ENCODE results near the gene SLCO3A1.

SLCO3A1 gene

GRCh38 chr15:91997163-91997562 lies 143.7 kb downstream of the SLCO3A1 start:
- no peak for DNase-seq (ENCODE audit: low read depth in 1 of 2, low spot score in 1 of 2)

GRCh38 chr15:92000709-92001108 lies 147.2 kb downstream of the SLCO3A1 start:
- DNase-seq (ENCODE audit: low read depth in 1 of 2, low spot score in 1 of 2) = no peak

- no peak for DNase-seq (ENCODE audit: low read depth in 1 of 2, low spot score in 1 of 2)
Measured at GRCh38 chr15:92001307-92001706, 147.8 kb downstream of the SLCO3A1 start.

GRCh38 chr15:92002666-92003065 lies 149.2 kb downstream of the SLCO3A1 start:
- DNase-seq (ENCODE audit: low read depth in 1 of 2, low spot score in 1 of 2) = no peak

DNA sequence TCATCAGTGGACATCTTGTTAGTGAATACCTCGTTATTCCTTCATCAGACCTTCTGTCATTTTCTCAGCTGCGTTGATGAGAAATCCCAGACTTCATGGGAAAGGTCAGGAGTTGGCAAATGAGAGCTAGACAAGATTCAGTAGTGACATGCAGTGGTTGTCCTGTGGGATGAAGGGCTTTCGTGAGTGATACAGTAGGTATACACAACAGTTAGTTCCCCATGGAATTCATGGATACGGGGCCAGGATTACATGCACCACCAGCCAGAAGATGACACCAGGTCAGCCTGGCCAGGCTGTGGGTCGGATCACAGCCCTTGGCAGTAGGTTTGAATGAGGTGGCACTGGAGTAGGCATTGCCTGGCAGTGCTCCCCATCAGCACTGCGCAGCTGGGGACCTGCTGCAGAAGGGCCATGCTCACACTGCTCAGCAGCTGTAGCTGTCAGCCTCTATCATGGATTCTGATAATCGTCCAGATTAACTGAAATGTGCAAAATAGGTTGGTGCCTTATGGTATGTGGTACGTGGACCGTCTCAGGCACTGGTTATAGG lies 150.1 kb downstream of the SLCO3A1 start:
- DNase-seq (ENCODE audit: low read depth in 1 of 2, low spot score in 1 of 2) = no peak

DNA sequence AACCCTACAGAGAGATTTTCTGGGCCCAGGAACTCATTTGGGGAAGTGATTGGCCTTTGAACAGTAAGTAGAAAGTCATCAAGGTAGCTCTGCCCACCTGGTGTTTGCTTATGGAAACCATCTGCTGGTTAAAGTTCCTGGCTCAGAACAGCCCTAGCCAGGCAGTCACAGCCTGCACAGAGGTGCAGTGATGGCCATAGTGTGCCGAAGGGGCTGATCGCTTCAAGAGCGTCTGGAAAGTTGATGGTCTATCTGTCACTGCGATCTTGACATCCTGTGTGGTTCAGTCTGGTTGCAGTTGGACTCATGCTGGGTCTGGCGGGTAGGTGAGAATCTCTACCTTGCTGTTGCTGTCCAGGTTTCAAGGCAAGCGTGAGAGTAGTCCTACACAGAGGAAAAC lies 151.6 kb downstream of the SLCO3A1 start:
- DNase-seq (ENCODE audit: low read depth in 1 of 2, low spot score in 1 of 2) = no peak

DNA sequence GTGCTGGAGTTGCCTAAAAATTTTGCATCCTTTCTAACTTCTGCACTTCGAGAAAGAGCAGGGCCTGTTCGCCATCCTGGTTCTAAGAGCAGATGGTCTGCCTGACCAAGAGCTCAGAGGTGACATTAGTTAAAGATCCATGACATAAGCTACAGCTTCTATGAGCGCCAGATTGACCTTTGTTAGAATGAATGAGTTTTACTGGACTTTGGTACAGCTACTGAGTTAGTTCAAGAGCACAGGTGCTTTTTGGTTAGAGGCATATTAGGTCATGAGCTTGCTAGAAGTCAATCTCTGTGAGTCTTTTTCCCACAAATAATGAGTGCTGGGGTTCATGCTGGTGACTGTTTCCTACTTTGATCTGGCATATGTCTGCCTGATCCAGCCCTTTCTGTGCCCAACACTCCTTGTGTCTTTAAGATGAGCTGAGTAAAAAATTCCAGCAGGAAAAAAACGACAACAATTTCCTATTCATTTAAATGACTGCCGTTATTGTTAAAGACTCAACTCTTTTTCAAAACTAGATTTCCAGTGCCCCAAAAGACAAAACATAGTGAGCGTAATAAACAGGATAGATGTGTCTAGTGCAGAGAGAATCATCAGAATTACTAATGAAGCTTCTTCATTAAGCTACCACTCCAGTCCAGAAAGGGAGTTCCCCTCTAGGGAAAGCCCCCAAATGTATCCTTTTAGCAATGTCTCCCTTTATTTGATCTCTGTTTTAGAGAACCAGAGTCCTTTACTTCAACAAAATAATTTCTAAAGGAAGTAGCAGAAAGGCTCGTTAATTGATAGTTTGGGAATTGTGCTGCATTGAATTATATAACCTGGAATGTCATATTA lies 152.9 kb downstream of the SLCO3A1 start:
- DNase-seq (ENCODE audit: low read depth in 1 of 2, low spot score in 1 of 2) = no peak

DNA sequence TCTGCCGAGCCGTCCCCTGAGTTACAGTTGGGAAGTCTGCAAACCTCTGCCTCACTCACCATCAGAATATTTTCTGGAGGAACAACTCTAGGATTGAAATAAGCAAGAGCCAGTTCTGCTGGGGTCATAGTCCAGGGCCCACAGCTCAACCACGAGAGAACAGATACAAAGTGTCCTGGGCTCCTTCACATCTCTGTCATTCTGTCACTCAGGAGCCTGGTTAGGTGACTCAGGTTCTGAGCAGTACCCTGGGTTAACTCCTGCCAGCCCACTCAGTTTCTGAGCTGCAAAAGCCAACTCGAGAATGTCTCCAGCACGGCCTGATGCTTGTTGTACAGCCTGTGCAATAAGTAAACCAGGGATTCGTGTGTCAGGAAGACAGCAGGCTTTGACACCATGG lies 155.7 kb downstream of the SLCO3A1 start:
- DNase-seq (ENCODE audit: low read depth in 1 of 2, low spot score in 1 of 2) = peak in 1 of 2 donors; percentile 27

GRCh38 chr15:92011611-92012367 lies 158.3 kb downstream of the SLCO3A1 start:
- DNase-seq (ENCODE audit: low read depth in 1 of 2, low spot score in 1 of 2) = no peak

DNA sequence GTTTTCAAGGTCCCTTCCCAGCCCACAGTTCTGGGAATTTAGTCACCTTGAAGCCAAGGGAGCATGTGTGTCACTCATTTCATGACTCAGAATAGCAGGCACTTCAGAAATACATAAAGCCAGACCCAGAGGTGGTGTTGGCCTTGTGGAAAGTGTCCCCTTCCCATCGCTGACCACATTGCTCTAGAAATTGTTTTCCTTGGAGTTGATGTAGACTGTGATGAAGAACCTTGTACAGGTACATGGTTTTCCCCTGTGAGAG lies 158.8 kb downstream of the SLCO3A1 start:
- peak in 1 of 2 donors; percentile 17 for DNase-seq (ENCODE audit: low read depth in 1 of 2, low spot score in 1 of 2)

DNA sequence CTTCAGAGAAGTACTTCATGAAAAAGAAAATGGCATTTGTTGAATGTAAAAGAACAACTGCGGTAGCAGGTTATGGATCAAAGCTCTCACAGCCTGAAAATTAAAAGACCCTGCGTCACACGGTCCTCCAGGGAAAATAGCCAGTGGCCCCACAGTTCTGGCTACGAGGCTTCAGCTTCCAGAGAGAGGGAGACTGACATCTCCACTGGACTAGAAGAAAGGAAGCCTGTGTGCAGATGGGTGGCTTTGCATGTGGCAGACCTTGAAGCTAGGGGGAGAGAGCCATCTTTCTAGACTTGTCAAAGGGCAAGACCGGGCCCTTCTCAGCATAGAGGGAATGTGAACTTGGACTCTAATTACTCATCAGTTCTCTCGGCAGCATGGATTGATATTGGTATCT lies 159.4 kb downstream of the SLCO3A1 start:
- no peak for DNase-seq (ENCODE audit: low read depth in 1 of 2, low spot score in 1 of 2)

GRCh38 chr15:92014281-92015030 lies 160.9 kb downstream of the SLCO3A1 start:
- no peak for DNase-seq (ENCODE audit: low read depth in 1 of 2, low spot score in 1 of 2)

DNA sequence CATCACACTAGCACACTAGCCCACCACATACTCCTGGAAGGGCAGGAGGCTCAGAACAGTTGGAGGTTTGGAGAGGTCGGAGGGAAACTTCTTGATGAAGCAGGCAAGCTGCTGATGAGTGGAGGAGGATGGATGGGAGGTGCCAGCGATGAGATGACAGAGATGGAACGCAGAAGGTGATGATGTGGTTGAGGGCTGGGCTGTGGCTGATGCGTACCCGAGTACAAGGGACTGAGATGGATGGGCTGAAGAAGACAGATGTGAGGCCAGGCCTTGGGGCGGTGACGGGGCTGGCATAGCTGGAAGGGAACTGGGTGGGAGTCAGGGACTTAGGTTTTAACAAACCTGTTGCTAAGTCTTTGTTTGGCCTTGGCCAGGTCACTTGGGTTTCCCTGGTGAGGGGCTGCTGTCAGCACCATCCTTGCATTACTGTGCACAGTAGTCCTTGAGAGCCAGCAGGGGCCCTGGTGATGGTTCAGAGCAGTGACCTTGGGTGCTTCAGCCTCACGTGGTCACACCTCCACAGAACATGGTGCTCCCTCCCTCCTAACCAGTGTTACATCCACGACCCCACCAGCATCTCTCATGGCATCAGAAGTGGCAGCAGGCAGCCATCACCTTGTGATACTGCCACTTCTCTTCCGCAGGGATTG lies 164.5 kb downstream of the SLCO3A1 start:
- DNase-seq (ENCODE audit: low read depth in 1 of 2, low spot score in 1 of 2) = no peak

DNA sequence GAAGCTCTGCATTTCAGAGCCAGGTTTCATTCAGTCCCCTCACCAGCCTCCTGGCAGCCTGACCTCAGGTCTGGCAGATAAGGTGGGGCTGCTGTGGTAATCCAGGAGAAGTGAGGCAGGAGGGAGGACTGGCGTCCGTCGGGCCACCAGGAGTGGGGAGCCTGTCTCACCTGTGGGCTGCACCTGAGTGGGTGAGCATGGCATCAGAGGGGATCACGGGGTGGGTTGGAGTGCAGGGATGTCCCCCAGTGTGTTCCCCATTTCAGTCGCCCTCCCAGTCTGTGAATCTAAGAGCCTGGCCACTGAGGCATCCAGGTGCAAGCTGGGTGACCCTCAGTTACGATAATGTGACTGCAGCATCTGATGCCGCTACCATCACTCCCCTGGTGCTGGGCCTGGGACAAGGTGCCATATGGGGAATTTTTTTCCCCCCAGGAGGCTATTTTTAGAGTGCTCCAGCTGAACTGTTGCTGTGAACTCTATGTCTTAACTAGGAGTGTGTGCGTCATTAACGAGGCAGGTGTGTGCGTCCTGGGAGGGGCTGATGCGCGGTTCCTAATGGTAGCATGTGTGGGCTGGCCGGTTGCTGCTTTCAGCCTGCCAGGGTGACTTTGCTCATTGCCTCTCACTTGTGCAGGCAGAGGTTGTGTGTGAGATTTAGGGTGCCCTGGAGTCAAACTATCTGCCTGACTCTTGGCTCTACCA lies 165.2 kb downstream of the SLCO3A1 start:
- DNase-seq (ENCODE audit: low read depth in 1 of 2, low spot score in 1 of 2) = no peak

GRCh38 chr15:92019706-92020105 lies 166.2 kb downstream of the SLCO3A1 start:
- no peak for DNase-seq (ENCODE audit: low read depth in 1 of 2, low spot score in 1 of 2)

GRCh38 chr15:92020207-92020606 lies 166.7 kb downstream of the SLCO3A1 start:
- DNase-seq (ENCODE audit: low read depth in 1 of 2, low spot score in 1 of 2) = no peak

DNA sequence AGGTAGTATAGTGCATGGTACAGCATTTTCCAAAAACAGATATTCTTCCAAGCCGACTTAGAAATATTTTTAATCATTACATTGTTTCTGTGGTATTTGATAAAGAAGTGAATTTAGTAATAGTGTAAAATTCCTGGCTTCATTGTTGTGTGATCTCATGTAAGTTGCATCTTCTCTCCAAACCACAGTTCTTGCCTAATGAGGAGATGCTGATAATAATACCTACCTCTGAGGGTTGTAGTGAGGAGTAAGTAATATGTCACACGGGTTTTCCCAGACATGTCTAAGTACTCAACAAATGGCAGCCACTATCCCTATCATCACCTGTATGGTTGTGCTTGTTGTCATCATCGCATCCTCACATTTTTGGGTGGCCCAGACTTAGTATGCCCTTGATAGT lies 167.3 kb downstream of the SLCO3A1 start:
- no peak for DNase-seq (ENCODE audit: low read depth in 1 of 2, low spot score in 1 of 2)

DNA sequence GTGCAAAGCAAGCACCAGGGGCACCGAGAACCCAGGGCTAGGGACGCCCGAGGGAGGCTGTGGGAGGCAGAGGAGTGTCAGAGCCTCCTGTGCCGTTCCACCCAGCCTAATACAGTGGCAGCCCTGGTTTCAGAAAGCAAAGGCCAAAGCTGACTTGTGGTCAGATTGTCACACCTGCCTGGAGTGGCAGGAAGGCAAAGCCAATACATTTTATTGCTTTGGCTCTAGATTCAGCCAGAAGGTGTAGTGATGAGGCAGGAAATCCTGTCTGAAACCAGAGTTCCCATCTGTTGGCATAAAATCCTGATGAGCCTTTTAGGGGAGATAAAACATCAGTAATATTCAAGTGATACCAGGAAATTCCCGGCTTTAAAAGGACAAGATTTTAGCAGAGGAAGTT lies 168.3 kb downstream of the SLCO3A1 start:
- DNase-seq (ENCODE audit: low read depth in 1 of 2, low spot score in 1 of 2) = no peak

- no peak for DNase-seq (ENCODE audit: low read depth in 1 of 2, low spot score in 1 of 2)
Measured at GRCh38 chr15:92023965-92024364, 170.5 kb downstream of the SLCO3A1 start.

- DNase-seq (ENCODE audit: low read depth in 1 of 2, low spot score in 1 of 2) = no peak
Measured at GRCh38 chr15:92025706-92026270, 172.3 kb downstream of the SLCO3A1 start.
